MM.1S (cell line): ENCODE measurements around the gene GALNT9.

ENCODE experiments used
- EZH2 ChIP-seq: fragments of 300-600 bp; sonication (generic); optimal IDR thresholded peaks from 2 replicates; pipeline ENCODE3; 2017; ENCODE audit warnings: low read depth, mild to moderate bottlenecking, antibody characterized with exemption, low read length, mixed read lengths
- TF ChIP-seq, protein P1 (sequence below): fragments of 300-600 bp; sonication (generic); IDR thresholded peaks from 2 replicates; pipeline ENCODE4 v1.5.1; 2016; ENCODE audit warnings: antibody characterized with exemption, low read length, mixed read lengths

DNA sequence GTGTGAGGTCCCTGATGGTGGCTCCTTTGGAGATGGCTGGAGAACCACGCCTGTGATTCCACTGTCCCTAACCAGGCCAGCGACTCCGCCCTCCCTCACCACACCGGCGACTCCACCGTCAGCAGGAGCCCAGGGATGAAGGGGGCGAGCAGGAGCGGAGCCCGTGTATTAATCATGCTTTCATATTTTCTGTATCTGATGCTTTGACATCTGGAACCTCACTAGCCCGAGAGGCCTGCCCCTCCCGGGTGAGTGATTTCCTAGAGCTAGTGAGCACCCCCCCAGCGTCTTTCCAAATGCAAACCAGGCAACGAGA is 115.3 kb downstream of the GALNT9 start:
- TF ChIP-seq, protein P1, sequence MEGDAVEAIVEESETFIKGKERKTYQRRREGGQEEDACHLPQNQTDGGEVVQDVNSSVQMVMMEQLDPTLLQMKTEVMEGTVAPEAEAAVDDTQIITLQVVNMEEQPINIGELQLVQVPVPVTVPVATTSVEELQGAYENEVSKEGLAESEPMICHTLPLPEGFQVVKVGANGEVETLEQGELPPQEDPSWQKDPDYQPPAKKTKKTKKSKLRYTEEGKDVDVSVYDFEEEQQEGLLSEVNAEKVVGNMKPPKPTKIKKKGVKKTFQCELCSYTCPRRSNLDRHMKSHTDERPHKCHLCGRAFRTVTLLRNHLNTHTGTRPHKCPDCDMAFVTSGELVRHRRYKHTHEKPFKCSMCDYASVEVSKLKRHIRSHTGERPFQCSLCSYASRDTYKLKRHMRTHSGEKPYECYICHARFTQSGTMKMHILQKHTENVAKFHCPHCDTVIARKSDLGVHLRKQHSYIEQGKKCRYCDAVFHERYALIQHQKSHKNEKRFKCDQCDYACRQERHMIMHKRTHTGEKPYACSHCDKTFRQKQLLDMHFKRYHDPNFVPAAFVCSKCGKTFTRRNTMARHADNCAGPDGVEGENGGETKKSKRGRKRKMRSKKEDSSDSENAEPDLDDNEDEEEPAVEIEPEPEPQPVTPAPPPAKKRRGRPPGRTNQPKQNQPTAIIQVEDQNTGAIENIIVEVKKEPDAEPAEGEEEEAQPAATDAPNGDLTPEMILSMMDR, result no peak
- no peak for TF ChIP-seq EZH2
